Measurements from ENCODE around the gene FBLN7.
A peak's percentile ranks its signal among the peaks of the same experiment; 100 is the strongest.
"Not testable (repeated sequence)": the region's sequence is repeated elsewhere in the genome, so short reads cannot be mapped to it uniquely, and the experiment has no call there.

Gene FBLN7, protein sequence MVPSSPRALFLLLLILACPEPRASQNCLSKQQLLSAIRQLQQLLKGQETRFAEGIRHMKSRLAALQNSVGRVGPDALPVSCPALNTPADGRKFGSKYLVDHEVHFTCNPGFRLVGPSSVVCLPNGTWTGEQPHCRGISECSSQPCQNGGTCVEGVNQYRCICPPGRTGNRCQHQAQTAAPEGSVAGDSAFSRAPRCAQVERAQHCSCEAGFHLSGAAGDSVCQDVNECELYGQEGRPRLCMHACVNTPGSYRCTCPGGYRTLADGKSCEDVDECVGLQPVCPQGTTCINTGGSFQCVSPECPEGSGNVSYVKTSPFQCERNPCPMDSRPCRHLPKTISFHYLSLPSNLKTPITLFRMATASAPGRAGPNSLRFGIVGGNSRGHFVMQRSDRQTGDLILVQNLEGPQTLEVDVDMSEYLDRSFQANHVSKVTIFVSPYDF

DNA sequence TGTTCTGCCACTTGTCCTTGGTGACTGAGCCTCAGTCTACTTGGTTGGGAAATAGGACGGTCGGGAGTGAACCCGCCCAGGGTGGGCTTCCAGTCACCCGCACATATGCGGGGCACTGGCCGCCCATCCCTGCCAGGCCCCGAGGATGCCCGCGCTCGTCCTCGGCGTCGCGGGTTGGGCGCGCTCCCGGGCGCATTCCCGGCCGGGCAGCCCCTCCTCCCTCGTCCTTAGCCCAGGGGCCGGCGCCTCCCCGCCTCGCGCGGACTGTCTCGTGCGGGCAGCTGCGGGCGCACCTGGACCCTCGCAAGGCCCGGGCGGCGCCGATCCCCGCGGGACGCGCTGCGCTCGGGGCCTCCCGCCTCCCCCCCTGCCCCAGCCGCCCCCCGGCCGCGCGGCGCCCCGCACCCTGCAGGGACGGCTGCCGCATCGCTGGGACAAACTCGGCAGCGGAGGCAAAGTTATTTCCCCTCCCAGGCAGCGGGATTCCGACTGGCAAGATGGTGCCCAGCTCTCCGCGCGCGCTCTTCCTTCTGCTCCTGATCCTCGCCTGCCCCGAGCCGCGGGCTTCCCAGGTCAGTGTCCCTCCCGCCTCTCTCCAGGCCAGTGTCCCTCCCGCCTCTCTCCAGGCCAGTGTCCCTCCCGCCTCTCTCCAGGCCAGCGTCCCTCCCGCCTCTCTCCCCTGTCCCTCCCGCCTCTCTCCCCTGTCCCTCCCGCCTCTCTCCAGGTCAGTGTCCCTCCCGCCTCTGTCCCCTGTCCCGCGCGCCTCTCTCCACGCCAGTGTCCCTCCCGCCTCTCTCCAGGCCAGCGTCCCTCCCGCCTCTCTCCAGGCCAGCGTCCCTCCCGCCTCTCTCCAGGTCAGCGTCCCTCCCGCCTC lies at the start of gene FBLN7:
TSS of gene FBLN7 (plus strand) at position 227 of the 874 bp plus-strand sequence. CDS start at position 498, 271 bp downstream.
- no peak for DNase-seq (ENCODE audit: low read depth)

DNA sequence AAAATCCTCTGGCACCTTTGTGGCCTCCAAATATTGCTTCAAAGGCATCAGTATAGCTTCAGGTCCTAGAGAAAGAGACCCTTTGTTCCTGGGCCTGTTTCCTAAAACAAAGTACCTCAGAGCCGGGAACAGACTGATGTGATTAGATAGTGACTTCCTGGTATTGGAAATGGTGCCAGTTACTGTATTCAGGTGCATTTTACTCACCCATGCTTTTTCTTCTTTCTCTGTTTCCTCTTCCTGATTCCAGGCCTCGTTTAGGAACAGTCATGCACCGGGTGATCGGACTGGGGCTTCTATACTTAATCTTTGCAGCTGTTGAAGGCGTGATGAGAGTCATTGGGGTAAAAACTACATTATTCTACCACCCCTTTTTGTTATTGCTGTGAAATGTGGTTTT lies 48.8 kb upstream of the FBLN7 start:
- DNase-seq (ENCODE audit: low read depth), result no peak

GRCh38 chr2:112092286-112093041 lies 45.7 kb upstream of the FBLN7 start:
- no peak for DNase-seq (ENCODE audit: low read depth)

- no peak for DNase-seq (ENCODE audit: low read depth)
These were observed 45.0 kb upstream of the FBLN7 start for GRCh38 chr2:112093216-112093615.

DNA sequence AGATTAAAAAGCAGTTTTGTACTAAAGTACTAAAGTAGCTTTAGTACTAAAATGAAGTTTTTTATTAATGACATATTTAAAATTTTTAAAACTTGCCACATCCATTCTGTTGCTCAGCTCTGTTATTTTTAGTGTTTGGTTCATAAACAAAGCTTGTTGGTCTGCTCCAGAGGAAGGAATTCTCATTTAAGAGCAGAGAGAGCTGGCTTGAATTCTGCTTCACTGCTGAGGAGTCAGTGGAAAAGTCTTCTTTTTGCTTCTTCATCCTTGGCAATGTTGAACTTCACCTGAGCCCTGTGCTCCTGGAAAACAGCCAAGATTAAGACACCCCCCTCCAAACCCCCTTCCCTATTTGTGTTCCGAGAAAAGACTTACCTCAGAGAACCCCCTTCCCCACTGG lies 42.5 kb upstream of the FBLN7 start:
- no peak for DNase-seq (ENCODE audit: low read depth)

GRCh38 chr2:112096098-112096497 lies 42.1 kb upstream of the FBLN7 start:
- no peak for DNase-seq (ENCODE audit: low read depth)

DNA sequence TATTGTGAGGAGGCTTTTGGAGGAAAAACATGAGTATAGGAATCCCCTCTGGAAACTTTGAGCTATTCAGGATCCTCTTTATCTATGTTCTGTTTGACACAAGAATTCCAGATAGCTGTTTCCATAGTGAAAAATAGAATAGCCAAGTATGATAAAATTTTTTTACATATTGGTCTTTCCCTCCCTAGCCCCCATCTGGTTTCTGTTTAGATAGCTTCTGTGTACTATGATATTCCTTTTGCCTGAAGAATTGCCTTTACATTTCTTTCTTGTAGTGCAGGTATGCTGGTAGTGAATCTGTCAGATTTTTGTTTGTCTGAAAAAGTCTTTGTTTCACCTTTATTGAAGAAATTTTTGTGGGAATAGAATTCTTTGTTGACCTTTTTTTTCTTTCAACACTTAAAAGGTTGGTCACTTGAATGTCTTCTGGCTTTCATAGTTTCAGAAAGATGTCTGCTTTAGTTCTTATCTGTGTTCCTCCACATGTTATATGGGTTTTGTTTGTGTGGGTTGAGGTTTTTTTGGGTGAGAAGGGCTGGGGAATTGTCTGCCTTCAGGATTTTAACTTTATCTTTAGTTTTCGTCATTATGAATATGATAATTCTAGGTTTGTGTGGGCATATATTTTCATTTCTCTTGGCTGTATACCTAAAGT lies 29.9 kb upstream of the FBLN7 start:
- DNase-seq (ENCODE audit: low read depth), result no peak

DNA sequence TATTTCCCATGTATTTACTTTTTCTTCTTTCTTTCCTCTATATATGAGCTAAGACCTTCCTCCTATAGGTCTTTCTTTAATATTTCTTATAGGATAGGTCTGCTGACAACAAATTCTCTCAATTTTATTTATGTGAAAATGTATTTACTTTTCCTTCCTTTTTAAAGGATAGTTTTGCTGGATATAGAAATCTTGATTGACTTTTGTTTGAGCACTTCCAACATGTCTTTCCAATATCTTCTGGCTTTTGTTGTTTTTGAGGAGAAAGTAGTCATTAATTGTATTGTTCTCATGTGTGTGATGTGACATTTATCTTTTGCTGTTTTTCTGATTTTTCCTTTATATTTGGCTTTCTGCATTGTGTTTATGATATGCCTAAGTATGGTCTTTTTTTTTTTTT lies 28.9 kb upstream of the FBLN7 start:
- no peak for DNase-seq (ENCODE audit: low read depth)

DNA sequence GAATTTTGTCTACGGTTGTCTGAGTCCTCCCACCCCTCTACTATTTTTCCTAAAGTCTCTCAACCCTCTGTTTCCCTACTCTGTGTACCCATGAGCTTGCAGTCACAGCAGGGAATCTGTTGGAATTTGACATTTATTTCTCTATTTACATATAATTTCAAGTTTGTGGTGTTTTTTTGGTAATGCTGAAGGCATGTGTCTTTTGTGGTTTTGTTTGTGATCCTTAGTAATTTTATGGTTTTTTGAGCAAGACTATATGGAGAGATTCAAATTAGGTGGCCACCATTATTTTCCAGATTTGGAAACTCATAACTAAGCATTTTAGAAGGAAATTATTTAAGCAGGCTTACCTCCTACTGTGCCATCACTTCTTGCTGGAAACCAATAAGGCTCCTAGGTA lies 27.2 kb upstream of the FBLN7 start:
- DNase-seq (ENCODE audit: low read depth), result no peak

GRCh38 chr2:112113354-112113753 lies 24.8 kb upstream of the FBLN7 start:
- DNase-seq (ENCODE audit: low read depth), result not testable (repeated sequence)

- DNase-seq (ENCODE audit: low read depth), result no peak
These were observed 20.0 kb upstream of the FBLN7 start for GRCh38 chr2:112118148-112118547.

DNA sequence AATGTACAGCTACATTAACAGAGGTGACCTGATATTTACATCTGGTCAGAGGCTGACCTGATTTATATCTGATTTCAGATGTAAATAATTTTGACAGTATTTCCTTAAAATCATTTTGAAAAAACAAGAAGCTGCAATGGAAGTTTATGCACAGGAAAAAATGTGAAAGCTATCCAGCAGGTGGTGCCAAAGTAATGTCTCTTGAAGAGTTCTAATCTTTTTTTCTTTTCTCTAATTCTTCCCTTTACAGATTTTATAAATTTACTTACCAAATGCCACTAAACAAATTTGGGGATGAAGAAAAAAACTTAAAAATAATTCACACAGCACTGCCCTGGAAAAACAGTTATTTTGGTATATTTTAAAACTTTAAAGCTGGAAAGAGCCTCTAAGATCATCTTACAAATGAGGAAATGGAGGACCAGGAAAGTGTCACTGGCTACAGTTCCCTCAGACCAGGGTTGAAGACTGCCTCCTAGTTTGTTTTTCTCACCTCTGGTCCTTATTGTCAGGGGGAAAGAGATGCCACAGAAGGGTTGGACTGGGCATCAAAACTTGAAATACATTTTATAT lies 16.4 kb upstream of the FBLN7 start:
- DNase-seq (ENCODE audit: low read depth), result peak; percentile 14

DNA sequence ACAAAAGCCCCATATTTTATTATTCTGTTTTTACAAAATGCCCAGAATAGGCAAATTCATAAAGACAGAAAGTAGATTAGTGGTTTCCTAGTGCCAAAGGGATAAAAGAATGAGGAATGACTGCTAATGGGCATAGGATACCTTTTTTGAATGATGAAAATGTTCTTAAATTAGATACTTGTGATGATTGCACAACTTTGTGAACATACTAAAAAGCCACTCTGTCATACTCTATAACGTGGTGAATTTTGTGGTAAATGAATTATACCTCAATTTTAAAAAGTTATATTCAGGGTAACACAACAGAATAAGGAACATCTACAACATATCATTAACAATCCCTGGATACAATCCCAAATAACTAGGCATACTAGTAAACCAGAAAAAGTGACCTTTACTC lies 9.1 kb upstream of the FBLN7 start:
- no peak for DNase-seq (ENCODE audit: low read depth)

GRCh38 chr2:112133344-112133743 lies 4.8 kb upstream of the FBLN7 start:
- DNase-seq (ENCODE audit: low read depth), result no peak

- DNase-seq (ENCODE audit: low read depth), result no peak
These were observed 4.1 kb upstream of the FBLN7 start for GRCh38 chr2:112134120-112134519.

GRCh38 chr2:112136096-112136495 lies 2.1 kb upstream of the FBLN7 start:
- DNase-seq (ENCODE audit: low read depth), result no peak

- DNase-seq (ENCODE audit: low read depth), result no peak
These were observed 548 bp upstream of the FBLN7 start for GRCh38 chr2:112137516-112138158.

- DNase-seq (ENCODE audit: low read depth), result not testable (repeated sequence)
These were observed 939 bp downstream of the FBLN7 start for GRCh38 chr2:112139033-112139614.

GRCh38 chr2:112139661-112140204 lies 1.5 kb downstream of the FBLN7 start:
- DNase-seq (ENCODE audit: low read depth), result not testable (repeated sequence)

GRCh38 chr2:112140205-112140802 lies 2.1 kb downstream of the FBLN7 start:
- DNase-seq (ENCODE audit: low read depth), result no peak

Data from stimulated activated CD8-positive, alpha-beta memory T cell treated with anti-CD3 and anti-CD28 coated beads, Interleukin-4, amount 100 ng/mL, for 24 hours (primary cell).